HG03108 (cell line): ENCODE results near the gene SDHB.

Experiments used
- ATAC-seq: cut with Tn5 transposase; IDR thresholded peaks from one replicate; pipeline ENCODE4 v1.9.1; 2021; ENCODE audit warnings: moderate library complexity; ENCODE audit not compliant: unreplicated experiment

SDHB gene

GRCh38 chr1:17046334-17046657 lies 7.5 kb downstream of the SDHB start:
- no peak for ATAC-seq

GRCh38 chr1:17045634-17046333 lies 8.0 kb downstream of the SDHB start:
- no peak for ATAC-seq

- no peak for ATAC-seq
These were observed 8.7 kb downstream of the SDHB start for GRCh38 chr1:17045150-17045549.

GRCh38 chr1:17043676-17044075 lies 10.2 kb downstream of the SDHB start:
- no peak for ATAC-seq

- ATAC-seq: no peak
These were observed 13.7 kb downstream of the SDHB start for GRCh38 chr1:17040135-17040534.

- no peak for ATAC-seq
These were observed 14.3 kb downstream of the SDHB start for GRCh38 chr1:17039522-17039921.

- ATAC-seq: no peak
These were observed 20.4 kb downstream of the SDHB start for GRCh38 chr1:17033481-17033880.

- ATAC-seq: no peak
These were observed 21.1 kb downstream of the SDHB start for GRCh38 chr1:17032741-17033140.

- ATAC-seq: no peak
These were observed 22.4 kb downstream of the SDHB start for GRCh38 chr1:17031436-17031835.

GRCh38 chr1:17030206-17030605 lies 23.6 kb downstream of the SDHB start:
- no peak for ATAC-seq

- no peak for ATAC-seq
These were observed 25.1 kb downstream of the SDHB start for GRCh38 chr1:17028662-17029188.

- no peak for ATAC-seq
These were observed 25.9 kb downstream of the SDHB start for GRCh38 chr1:17027900-17028299.

- ATAC-seq: no peak
These were observed 26.4 kb downstream of the SDHB start for GRCh38 chr1:17027403-17027802.

GRCh38 chr1:17024721-17025120 lies 29.1 kb downstream of the SDHB start:
- ATAC-seq: no peak

GRCh38 chr1:17023573-17023972 lies 30.3 kb downstream of the SDHB start:
- no peak for ATAC-seq

GRCh38 chr1:17023102-17023501 lies 30.7 kb downstream of the SDHB start:
- ATAC-seq: no peak

- no peak for ATAC-seq
These were observed 31.9 kb downstream of the SDHB start for GRCh38 chr1:17021896-17022295.

GRCh38 chr1:17020502-17020901 lies 33.3 kb downstream of the SDHB start:
- no peak for ATAC-seq

- ATAC-seq: no peak
These were observed 35.0 kb downstream of the SDHB start for GRCh38 chr1:17018849-17019248.

GRCh38 chr1:17017435-17017834 lies 36.4 kb downstream of the SDHB start:
- no peak for ATAC-seq

GRCh38 chr1:17016317-17016661 lies 37.5 kb downstream of the SDHB start:
- ATAC-seq: no peak

- no peak for ATAC-seq
These were observed 38.9 kb downstream of the SDHB start for GRCh38 chr1:17014671-17015567.
